Activated CD4-positive, alpha-beta memory T cell treated with anti-CD3 and anti-CD28 coated beads for 36 hours (primary cell): Measurements from ENCODE around the gene PFKL. TPM values are rescaled to one million over a fixed set of nuclear protein-coding genes. Genes with fewer than 3 reads are reported as not detected.

Experiments
- CTCF ChIA-PET: fragments of 350-600 bp; sonication (Branson Sonifier 250); formaldehyde crosslinking; loops from one replicate; lab custom pipeline; 2021; ENCODE audit warnings: antibody characterized with exemption, inconsistent platforms; lab: Charles Lee
- POLR2A ChIA-PET: fragments of 350-600 bp; sonication (Branson Sonifier 250); formaldehyde crosslinking; loops from one replicate; lab custom pipeline; 2021; ENCODE audit warnings: antibody characterized with exemption; lab: Charles Lee
- DNase-seq: peaks from one replicate; pipeline ENCODE4 v3.0.0-alpha.2; 2020
- H3K27ac Mint-ChIP-seq: one replicate; pipeline ENCODE4 v1.8.0; 2021; ENCODE audit warnings: mixed read lengths
- H3K27me3 Mint-ChIP-seq: one replicate; pipeline ENCODE4 v1.8.0; 2021; ENCODE audit warnings: mixed read lengths
- H3K36me3 Mint-ChIP-seq: one replicate; pipeline ENCODE4 v1.8.0; 2021; ENCODE audit warnings: mixed read lengths
- H3K4me1 Mint-ChIP-seq: one replicate; pipeline ENCODE4 v1.8.0; 2021; ENCODE audit warnings: low read depth, mixed read lengths
- H3K4me3 Mint-ChIP-seq: one replicate; pipeline ENCODE4 v1.8.0; 2021; ENCODE audit warnings: mild to moderate bottlenecking, mixed read lengths
- H3K9me3 Mint-ChIP-seq: one replicate; pipeline ENCODE4 v1.8.0; 2021; ENCODE audit warnings: mixed read lengths
- intact Hi-C: fragments of 100-400 bp; cut with micrococcal nuclease; formaldehyde crosslinking; loops from one replicate; pipeline ENCODE4 v1.15.1; 2023
- total RNA-seq, 2 experiments: library from RNA; stranded (reverse); gene quantifications; one replicate each; pipeline ENCODE4 v1.2.3, GENCODE V29; 2021

PFKL gene
- total RNA-seq, 2 experiments from 2014 or later = 197 to 210 TPM

GRCh38 chr21:44349847-44350772, 50.3 kb downstream of the PFKL start:
- no peak for DNase-seq
- Mint-ChIP-seq H3K27ac (no peak overlapping the region), H3K9me3 (no peaks in the 10 kb centered on the region), H3K4me1 (peaks cover 27% of the 10 kb centered on the region), H3K27me3 (peaks cover 14% of the 10 kb centered on the region), H3K36me3 (no peaks in the 10 kb centered on the region), H3K4me3 (no peak overlapping the region)
- POLR2A ChIA-PET = no interaction called here
- intact Hi-C loops = loop anchor here (2.0 kb wide), 1 partner anchor 23 kb away; no protein-coding TSS in a partner anchor
- CTCF ChIA-PET = no interaction called here

- H3K27me3 Mint-ChIP-seq = peaks cover 14% of the 10 kb centered on the region
- no peak overlapping the region for H3K27ac Mint-ChIP-seq
- POLR2A ChIA-PET = no interaction called here
- no peaks in the 10 kb centered on the region for H3K36me3 Mint-ChIP-seq
- no peaks in the 10 kb centered on the region for H3K9me3 Mint-ChIP-seq
- no peak overlapping the region for H3K4me3 Mint-ChIP-seq
- CTCF ChIA-PET = no interaction called here
- H3K4me1 Mint-ChIP-seq = peaks cover 33% of the 10 kb centered on the region
- intact Hi-C loops = no loop called here
- no peak for DNase-seq
These were observed 51.1 kb downstream of the PFKL start for GRCh38 chr21:44350773-44351481.

- Mint-ChIP-seq H3K4me1 (peaks cover 38% of the 10 kb centered on the region), H3K27me3 (peaks cover 10% of the 10 kb centered on the region), H3K27ac (no peak overlapping the region), H3K9me3 (no peaks in the 10 kb centered on the region), H3K4me3 (no peak overlapping the region), H3K36me3 (no peaks in the 10 kb centered on the region)
- CTCF ChIA-PET = no interaction called here
- POLR2A ChIA-PET = interaction anchor here (0.6 kb wide), 1 partner anchor 43 kb away, joined by 8 read pairs; no protein-coding TSS in a partner anchor
- DNase-seq = no peak
- intact Hi-C loops = no loop called here
These were observed 51.8 kb downstream of the PFKL start for GRCh38 chr21:44351535-44352252.

GRCh38 chr21:44352253-44352860, 52.5 kb downstream of the PFKL start:
- peaks cover 10% of the 10 kb centered on the region for H3K27me3 Mint-ChIP-seq
- ChIA-PET CTCF (no interaction called here), POLR2A (interaction anchor here (0.6 kb wide), 1 partner anchor 44 kb away, joined by 8 read pairs; no protein-coding TSS in a partner anchor)
- no peaks in the 10 kb centered on the region for H3K9me3 Mint-ChIP-seq
- H3K4me1 Mint-ChIP-seq = peaks cover 38% of the 10 kb centered on the region
- intact Hi-C loops = no loop called here
- DNase-seq = peak; percentile 34
- H3K36me3 Mint-ChIP-seq = no peaks in the 10 kb centered on the region
- no peak overlapping the region for H3K27ac Mint-ChIP-seq
- no peak overlapping the region for H3K4me3 Mint-ChIP-seq

GRCh38 chr21:44353191-44353970, 53.5 kb downstream of the PFKL start, which contains the start of gene TRPM2:
TSS of gene TRPM2 (plus strand) at chr21:44353621. CDS start at chr21:44353701, 80 bp downstream.
- POLR2A ChIA-PET = no interaction called here
- DNase-seq = peak; percentile 40
- peak within 1 kb of the TSS; percentile 58 for H3K27ac Mint-ChIP-seq
- H3K9me3 Mint-ChIP-seq = no peaks in the 10 kb centered on the region
- intact Hi-C loops = no loop called here
- H3K36me3 Mint-ChIP-seq = no peaks in the 10 kb centered on the region
- peaks cover 10% of the 10 kb centered on the region for H3K27me3 Mint-ChIP-seq
- H3K4me1 Mint-ChIP-seq = peaks cover 38% of the 10 kb centered on the region
- H3K4me3 Mint-ChIP-seq = peak within 1 kb of the TSS; percentile 39
- CTCF ChIA-PET = no interaction called here

GRCh38 chr21:44354001-44354405, 54.1 kb downstream of the PFKL start:
- intact Hi-C loops = no loop called here
- Mint-ChIP-seq H3K27me3 (peaks cover 10% of the 10 kb centered on the region), H3K4me1 (peaks cover 38% of the 10 kb centered on the region), H3K4me3 (no peak overlapping the region), H3K36me3 (no peaks in the 10 kb centered on the region), H3K27ac (no peak overlapping the region), H3K9me3 (no peaks in the 10 kb centered on the region)
- ChIA-PET POLR2A (no interaction called here), CTCF (no interaction called here)
- DNase-seq = no peak

GRCh38 chr21:44354775-44355771, 55.2 kb downstream of the PFKL start:
- no peaks in the 10 kb centered on the region for H3K36me3 Mint-ChIP-seq
- H3K27me3 Mint-ChIP-seq = peaks cover 6% of the 10 kb centered on the region
- no peak overlapping the region for H3K4me3 Mint-ChIP-seq
- H3K9me3 Mint-ChIP-seq = no peaks in the 10 kb centered on the region
- no peak overlapping the region for H3K27ac Mint-ChIP-seq
- H3K4me1 Mint-ChIP-seq = peaks cover 38% of the 10 kb centered on the region
- ChIA-PET CTCF (interaction anchor here (1.5 to 1.7 kb wide), 2 partner anchors 57 to 125 kb away, joined by 4 to 5 read pairs; no protein-coding TSS in a partner anchor), POLR2A (no interaction called here)
- intact Hi-C loops = no loop called here
- peak; percentile 36 for DNase-seq

GRCh38 chr21:44356160-44356559, 56.3 kb downstream of the PFKL start:
- no peaks in the 10 kb centered on the region for H3K9me3 Mint-ChIP-seq
- POLR2A ChIA-PET = no interaction called here
- H3K4me3 Mint-ChIP-seq = no peak overlapping the region
- peaks cover 38% of the 10 kb centered on the region for H3K4me1 Mint-ChIP-seq
- H3K27me3 Mint-ChIP-seq = peaks cover 4% of the 10 kb centered on the region
- CTCF ChIA-PET = interaction anchor here (1.5 to 1.7 kb wide), 2 partner anchors 58 to 124 kb away, joined by 4 to 5 read pairs; no protein-coding TSS in a partner anchor
- DNase-seq = no peak
- intact Hi-C loops = no loop called here
- H3K36me3 Mint-ChIP-seq = no peaks in the 10 kb centered on the region
- no peak overlapping the region for H3K27ac Mint-ChIP-seq

- Mint-ChIP-seq H3K4me3 (peak overlapping the region; percentile 12), H3K9me3 (no peaks in the 10 kb centered on the region), H3K36me3 (no peaks in the 10 kb centered on the region), H3K4me1 (peaks cover 38% of the 10 kb centered on the region), H3K27me3 (peaks cover 1% of the 10 kb centered on the region), H3K27ac (no peak overlapping the region)
- intact Hi-C loops = no loop called here
- ChIA-PET POLR2A (no interaction called here), CTCF (no interaction called here)
- no peak for DNase-seq
These were observed 56.8 kb downstream of the PFKL start for GRCh38 chr21:44356636-44357035.
